HepG2 (cell line): ENCODE data around the gene NEURL3. TPM values are rescaled to one million over a fixed set of nuclear protein-coding genes. Genes with fewer than 3 reads are reported as not detected.

Source experiments
- ADNP ChIP-seq: sonication (generic); formaldehyde crosslinking; IDR thresholded peaks from 2 replicates; pipeline ENCODE4 v1.4.0; 2020; ENCODE audit warnings: missing genetic modification reagents
- AGO2 ChIP-seq: fragments of 200-400 bp; formaldehyde crosslinking; optimal IDR thresholded peaks from 2 replicates; pipeline ENCODE3; 2017; ENCODE audit warnings: mild to moderate bottlenecking, low read depth, low read length, moderate library complexity
- AKAP8 ChIP-seq: sonication (generic); formaldehyde crosslinking; IDR thresholded peaks from 2 replicates; pipeline ENCODE4 v1.5.1; 2020; ENCODE audit warnings: mild to moderate bottlenecking, missing genetic modification reagents
- ATF7-NPFF ChIP-seq: sonication (generic); formaldehyde crosslinking; IDR thresholded peaks from 2 replicates; pipeline ENCODE4 v1.8.1; 2023; ENCODE audit warnings: mild to moderate bottlenecking, low read depth, missing genetic modification reagents, moderate library complexity
- CHD2 ChIP-seq: IDR thresholded peaks from 2 replicates; pipeline ENCODE4 v1.6.1; 2011; ENCODE audit warnings: low read depth, low read length, improper control_type of control experiment
- FOXJ3 ChIP-seq: sonication (generic); formaldehyde crosslinking; IDR thresholded peaks from 2 replicates; pipeline ENCODE4 v1.4.0; 2020; ENCODE audit warnings: missing genetic modification reagents, mild to moderate bottlenecking, borderline replicate concordance
- KDM4B ChIP-seq: sonication (generic); formaldehyde crosslinking; IDR thresholded peaks from 2 replicates; pipeline ENCODE4 v1.4.0; 2020; ENCODE audit warnings: missing genetic modification reagents
- KDM5B ChIP-seq: sonication (generic); formaldehyde crosslinking; IDR thresholded peaks from 2 replicates; pipeline ENCODE4 v1.4.0; 2020; ENCODE audit warnings: missing genetic modification reagents, mild to moderate bottlenecking, borderline replicate concordance
- RFX1 ChIP-seq: fragments of 450-650 bp; IDR thresholded peaks from 2 replicates; pipeline ENCODE4 v1.6.1; 2017
- SIN3A ChIP-seq: IDR thresholded peaks from 2 replicates; pipeline ENCODE4 v1.6.1; 2011; ENCODE audit warnings: low read depth, mild to moderate bottlenecking, control low read depth, low read length, borderline replicate concordance
- ZNF317 ChIP-seq: sonication (generic); formaldehyde crosslinking; IDR thresholded peaks from 2 replicates; pipeline ENCODE4 v1.5.0; 2020; ENCODE audit warnings: mild to moderate bottlenecking, missing genetic modification reagents
- ZNF564 ChIP-seq: sonication (generic); formaldehyde crosslinking; IDR thresholded peaks from 2 replicates; pipeline ENCODE4 v1.8.1; 2023; ENCODE audit warnings: mild to moderate bottlenecking, missing genetic modification reagents
- ZNF570 ChIP-seq: sonication (generic); formaldehyde crosslinking; IDR thresholded peaks from 2 replicates; pipeline ENCODE4 v1.4.0; 2020; ENCODE audit warnings: mild to moderate bottlenecking, missing genetic modification reagents, borderline replicate concordance
- polyA plus RNA-seq, 8 experiments: library from polyadenylated mRNA; depleted of rRNA in 3 of 8; stranded (reverse) in 7 of 8; unstranded in 1 of 8; fragments of >200 nt; fragmentation: Illumina TruSeq in 4 of 8; extraction: Trizol in 4 of 8; gene quantifications; 2 replicates each; pipeline versions ENCODE4 v1.2.1 to v1.2.3, GENCODE V29; 2011 to 2016; ENCODE audit warnings: low read depth in 4 of 8, missing spikeins in 1 of 8, mixed read lengths in 1 of 8; ENCODE audit not compliant: insufficient read depth in 1 of 8
- total RNA-seq, 5 experiments: library from RNA; depleted of rRNA; stranded (reverse); fragments of >200 nt; fragmentation: Illumina TruSeq; extraction: Trizol; gene quantifications; 2 replicates each; pipeline ENCODE4 v1.2.3, GENCODE V29; 2016; ENCODE audit warnings: low read depth in 1 of 5
- TF ChIP-seq, protein P1 (sequence below): IDR thresholded peaks from 2 replicates; pipeline ENCODE4 v1.6.1; 2016; ENCODE audit warnings: low read depth
- TF ChIP-seq, protein P2 (sequence below): sonication (generic); formaldehyde crosslinking; IDR thresholded peaks from 2 replicates; pipeline ENCODE4 v1.4.0; 2020; ENCODE audit warnings: low read depth, mild to moderate bottlenecking, missing genetic modification reagents
- TF ChIP-seq, protein P3 (sequence below): sonication (generic); formaldehyde crosslinking; IDR thresholded peaks from 2 replicates; pipeline ENCODE4 v1.8.0; 2022; ENCODE audit warnings: low read depth, missing genetic modification reagents
- TF ChIP-seq, protein P4 (sequence below): IDR thresholded peaks from 2 replicates; pipeline ENCODE4 v1.6.1; 2016; ENCODE audit warnings: low read depth, control low read depth
- TF ChIP-seq, protein P5 (sequence below): sonication (generic); formaldehyde crosslinking; IDR thresholded peaks from 2 replicates; pipeline ENCODE4 v1.5.1; 2020; ENCODE audit warnings: missing genetic modification reagents, mild to moderate bottlenecking, borderline replicate concordance

Gene NEURL3
- total and polyA plus RNA-seq, 2 of the 13 experiments (the other 11 are each of a cell fraction or from before 2014, with no cell fraction given) = 0.16 to 1.2 TPM

DNA sequence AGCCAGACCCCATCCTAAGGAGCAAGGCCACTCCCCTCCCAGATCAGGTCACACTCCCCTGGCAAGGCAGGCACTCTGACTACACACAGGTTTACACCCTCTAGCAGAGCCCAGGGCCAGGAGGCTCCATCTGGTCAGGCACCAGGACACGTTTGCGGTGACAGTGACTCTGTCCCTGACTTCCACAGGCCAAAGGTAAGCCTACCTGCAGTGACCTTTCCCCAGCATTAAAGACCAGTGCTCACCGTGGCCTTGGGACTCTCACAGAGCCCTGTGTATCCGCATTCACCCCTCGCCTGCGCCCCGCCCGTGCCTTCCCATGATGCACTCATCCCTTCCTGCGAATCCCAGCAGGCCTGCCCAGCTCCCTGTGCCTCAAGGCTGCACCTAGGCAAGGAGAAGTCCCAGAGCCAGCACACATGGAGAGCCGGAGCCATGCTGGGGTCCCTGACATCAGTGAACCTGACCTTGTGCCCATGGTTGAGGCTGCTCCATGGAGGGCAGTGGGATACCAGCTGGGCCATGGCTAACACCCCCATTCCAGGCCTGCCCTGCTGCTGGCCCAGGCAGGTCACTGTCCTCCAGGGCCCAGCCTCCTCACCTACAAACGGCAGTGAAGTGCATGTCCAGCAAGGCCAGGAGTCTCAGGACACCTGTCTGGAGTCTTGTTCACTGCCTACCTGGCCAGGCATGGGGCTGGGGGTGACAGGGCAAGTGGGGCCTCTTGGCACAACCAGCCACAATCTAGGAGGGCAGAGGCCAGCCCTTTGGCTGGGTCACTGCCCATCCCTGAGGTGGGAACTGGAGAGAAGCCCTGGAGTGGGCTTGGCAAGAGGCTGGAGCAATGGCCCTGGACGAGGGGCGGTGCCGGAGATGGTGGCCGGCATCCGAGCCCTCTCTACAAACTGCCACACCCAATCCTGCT lies 3.0 kb downstream of the NEURL3 start (continued):
- TF ChIP-seq SIN3A (no peak), CHD2 (no peak), ZNF564 (0 out of 2 replicates have a peak, but pooled peaks have one; percentile 51), ATF7-NPFF (peak; percentile 78; the same call in 1 of the 2 replicates), FOXJ3 (no peak), AKAP8 (CRISPR knock-in tag) (no peak), RFX1 (no peak), ZNF570 (CRISPR knock-in tag) (0 out of 2 replicates have a peak, but pooled peaks have one; percentile 51), ADNP (no peak), AGO2 (no peak), KDM5B (peak; percentile 78; the same call in 1 of the 2 replicates), KDM4B (CRISPR knock-in tag) (peak; percentile 56; the same call in 1 of the 2 replicates), ZNF317 (no peak)
- TF ChIP-seq, protein P1, sequence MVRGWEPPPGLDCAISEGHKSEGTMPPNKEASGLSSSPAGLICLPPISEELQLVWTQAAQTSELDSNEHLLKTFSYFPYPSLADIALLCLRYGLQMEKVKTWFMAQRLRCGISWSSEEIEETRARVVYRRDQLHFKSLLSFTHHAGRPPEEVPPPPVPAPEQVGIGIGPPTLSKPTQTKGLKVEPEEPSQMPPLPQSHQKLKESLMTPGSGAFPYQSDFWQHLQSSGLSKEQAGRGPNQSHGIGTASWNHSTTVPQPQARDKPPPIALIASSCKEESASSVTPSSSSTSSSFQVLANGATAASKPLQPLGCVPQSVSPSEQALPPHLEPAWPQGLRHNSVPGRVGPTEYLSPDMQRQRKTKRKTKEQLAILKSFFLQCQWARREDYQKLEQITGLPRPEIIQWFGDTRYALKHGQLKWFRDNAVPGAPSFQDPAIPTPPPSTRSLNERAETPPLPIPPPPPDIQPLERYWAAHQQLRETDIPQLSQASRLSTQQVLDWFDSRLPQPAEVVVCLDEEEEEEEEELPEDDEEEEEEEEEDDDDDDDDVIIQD (CRISPR knock-in tag) = no peak
- TF ChIP-seq, protein P2, sequence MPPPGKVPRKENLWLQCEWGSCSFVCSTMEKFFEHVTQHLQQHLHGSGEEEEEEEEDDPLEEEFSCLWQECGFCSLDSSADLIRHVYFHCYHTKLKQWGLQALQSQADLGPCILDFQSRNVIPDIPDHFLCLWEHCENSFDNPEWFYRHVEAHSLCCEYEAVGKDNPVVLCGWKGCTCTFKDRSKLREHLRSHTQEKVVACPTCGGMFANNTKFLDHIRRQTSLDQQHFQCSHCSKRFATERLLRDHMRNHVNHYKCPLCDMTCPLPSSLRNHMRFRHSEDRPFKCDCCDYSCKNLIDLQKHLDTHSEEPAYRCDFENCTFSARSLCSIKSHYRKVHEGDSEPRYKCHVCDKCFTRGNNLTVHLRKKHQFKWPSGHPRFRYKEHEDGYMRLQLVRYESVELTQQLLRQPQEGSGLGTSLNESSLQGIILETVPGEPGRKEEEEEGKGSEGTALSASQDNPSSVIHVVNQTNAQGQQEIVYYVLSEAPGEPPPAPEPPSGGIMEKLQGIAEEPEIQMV = no peak
- TF ChIP-seq, protein P3, sequence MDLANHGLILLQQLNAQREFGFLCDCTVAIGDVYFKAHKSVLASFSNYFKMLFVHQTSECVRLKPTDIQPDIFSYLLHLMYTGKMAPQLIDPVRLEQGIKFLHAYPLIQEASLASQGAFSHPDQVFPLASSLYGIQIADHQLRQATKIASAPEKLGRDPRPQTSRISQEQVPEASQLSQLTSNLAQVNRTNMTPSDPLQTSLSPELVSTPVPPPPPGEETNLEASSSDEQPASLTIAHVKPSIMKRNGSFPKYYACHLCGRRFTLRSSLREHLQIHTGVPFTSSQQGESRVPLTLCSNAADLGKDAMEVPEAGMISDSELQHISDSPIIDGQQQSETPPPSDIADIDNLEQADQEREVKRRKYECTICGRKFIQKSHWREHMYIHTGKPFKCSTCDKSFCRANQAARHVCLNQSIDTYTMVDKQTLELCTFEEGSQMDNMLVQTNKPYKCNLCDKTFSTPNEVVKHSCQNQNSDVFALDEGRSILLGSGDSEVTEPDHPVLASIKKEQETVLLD (CRISPR knock-in tag) = no peak
- TF ChIP-seq, protein P4, sequence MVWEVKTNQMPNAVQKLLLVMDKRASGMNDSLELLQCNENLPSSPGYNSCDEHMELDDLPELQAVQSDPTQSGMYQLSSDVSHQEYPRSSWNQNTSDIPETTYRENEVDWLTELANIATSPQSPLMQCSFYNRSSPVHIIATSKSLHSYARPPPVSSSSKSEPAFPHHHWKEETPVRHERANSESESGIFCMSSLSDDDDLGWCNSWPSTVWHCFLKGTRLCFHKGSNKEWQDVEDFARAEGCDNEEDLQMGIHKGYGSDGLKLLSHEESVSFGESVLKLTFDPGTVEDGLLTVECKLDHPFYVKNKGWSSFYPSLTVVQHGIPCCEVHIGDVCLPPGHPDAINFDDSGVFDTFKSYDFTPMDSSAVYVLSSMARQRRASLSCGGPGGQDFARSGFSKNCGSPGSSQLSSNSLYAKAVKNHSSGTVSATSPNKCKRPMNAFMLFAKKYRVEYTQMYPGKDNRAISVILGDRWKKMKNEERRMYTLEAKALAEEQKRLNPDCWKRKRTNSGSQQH = no peak
- TF ChIP-seq, protein P5, sequence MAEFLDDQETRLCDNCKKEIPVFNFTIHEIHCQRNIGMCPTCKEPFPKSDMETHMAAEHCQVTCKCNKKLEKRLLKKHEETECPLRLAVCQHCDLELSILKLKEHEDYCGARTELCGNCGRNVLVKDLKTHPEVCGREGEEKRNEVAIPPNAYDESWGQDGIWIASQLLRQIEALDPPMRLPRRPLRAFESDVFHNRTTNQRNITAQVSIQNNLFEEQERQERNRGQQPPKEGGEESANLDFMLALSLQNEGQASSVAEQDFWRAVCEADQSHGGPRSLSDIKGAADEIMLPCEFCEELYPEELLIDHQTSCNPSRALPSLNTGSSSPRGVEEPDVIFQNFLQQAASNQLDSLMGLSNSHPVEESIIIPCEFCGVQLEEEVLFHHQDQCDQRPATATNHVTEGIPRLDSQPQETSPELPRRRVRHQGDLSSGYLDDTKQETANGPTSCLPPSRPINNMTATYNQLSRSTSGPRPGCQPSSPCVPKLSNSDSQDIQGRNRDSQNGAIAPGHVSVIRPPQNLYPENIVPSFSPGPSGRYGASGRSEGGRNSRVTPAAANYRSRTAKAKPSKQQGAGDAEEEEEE (CRISPR knock-in tag) = peak; percentile 49; the same call in 1 of the 2 replicates
